Measurements from ENCODE around the gene ESPL1.
"Not testable (repeated sequence)": the region's sequence is repeated elsewhere in the genome, so short reads cannot be mapped to it uniquely, and the experiment has no call there.

ESPL1 gene

DNA sequence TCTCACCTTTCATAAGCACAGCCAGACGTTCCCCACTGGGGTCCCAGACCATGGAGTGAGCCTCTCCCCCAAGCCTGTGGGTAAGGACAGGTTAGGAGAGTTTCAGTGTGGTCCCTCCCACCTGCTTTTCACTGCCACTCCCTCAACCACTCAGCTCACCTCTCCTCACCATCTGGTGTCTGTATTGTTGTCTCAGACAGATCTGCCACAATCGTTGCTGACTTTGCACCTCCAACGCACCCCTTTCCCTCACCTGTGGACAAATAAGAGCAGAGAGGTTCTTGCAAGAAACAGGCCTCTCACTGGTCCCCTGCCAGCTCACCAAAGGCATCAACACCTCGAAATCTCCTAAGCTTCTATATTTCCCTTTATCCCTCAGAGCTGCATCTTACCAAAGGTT is 40.2 kb downstream of the ESPL1 start:
- no peak for DNase-seq
- CTCF ChIA-PET = interaction anchor here (1.6 kb wide), 1 partner anchor 13 kb away, joined by 5 read pairs; the partner anchor contains the start of gene AAAS
- Mint-ChIP-seq H3K4me1 (no peaks in the 10 kb centered on the region), H3K36me3 (peaks cover 41% of the 10 kb centered on the region), H3K27ac (no peak overlapping the region), H3K27me3 (no peaks in the 10 kb centered on the region), H3K4me3 (no peak overlapping the region), H3K9me3 (no peaks in the 10 kb centered on the region)

DNA sequence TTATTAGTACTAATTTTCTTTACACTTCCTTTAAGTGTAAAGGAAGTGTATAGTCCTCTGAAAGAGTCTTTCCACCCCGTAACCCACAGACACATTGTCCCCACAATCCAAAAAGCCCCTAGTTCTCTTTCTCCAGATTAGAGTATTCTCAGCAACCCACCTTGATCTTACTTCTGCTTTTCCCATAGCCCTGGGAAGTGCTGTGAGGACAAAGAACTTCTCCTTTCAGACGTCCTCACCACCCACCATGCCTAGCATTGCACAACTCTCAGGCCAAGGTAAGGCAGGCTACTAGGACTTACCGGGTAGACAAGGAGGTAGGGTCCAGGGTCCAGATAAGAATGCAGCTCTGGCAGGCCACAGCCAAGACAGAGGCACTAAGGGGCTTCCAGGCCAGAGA is 45.9 kb downstream of the ESPL1 start:
- no peaks in the 10 kb centered on the region for H3K9me3 Mint-ChIP-seq
- no peak overlapping the region for H3K4me3 Mint-ChIP-seq
- CTCF ChIA-PET = interaction anchor here (0.7 to 1.0 kb wide), 2 partner anchors 100 to 103 kb away, joined by 3 read pairs; no protein-coding TSS in a partner anchor
- peaks cover 39% of the 10 kb centered on the region for H3K36me3 Mint-ChIP-seq
- H3K4me1 Mint-ChIP-seq = peaks cover 3% of the 10 kb centered on the region
- no peaks in the 10 kb centered on the region for H3K27me3 Mint-ChIP-seq
- DNase-seq = no peak
- H3K27ac Mint-ChIP-seq = no peak overlapping the region

DNA sequence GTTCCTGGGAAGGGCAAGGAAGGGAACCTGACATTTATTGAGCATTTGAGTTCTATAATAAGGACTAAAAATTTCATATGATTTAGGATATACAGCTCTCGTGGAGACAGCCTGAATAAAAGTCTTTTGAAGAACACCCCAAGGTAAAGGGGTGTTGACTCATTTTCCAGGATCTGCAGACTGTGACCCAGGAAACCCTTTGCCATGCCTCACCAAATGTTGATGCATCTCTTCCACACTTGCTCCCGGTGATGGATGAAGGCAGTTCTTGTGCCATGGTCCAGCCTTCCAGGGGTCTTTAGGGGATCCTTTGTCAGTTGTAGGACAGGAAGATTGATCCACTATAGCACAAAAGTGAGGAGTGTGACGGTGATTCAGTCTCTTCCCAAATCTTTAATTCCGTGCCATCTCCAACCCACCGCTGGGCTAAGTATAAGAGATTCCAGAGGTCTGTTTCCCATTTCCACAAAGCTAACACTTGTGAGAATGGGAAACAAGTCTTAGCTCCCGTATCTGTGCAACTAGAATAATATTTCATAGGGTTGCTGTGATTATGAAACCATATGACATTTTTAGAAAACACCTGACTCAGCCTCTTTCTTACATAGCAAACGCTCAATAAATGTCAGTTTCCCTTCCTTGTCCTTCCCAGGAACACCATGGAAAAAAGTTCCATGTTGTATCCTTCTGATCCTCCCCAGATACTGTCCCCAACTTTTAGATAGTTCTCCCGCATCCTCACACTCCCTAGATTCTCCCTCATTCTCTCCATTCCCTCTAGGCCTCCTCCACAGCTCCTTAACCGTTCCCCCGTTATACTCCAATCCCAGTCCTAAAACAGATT is 52.5 kb downstream of the ESPL1 start:
- Mint-ChIP-seq H3K4me3 (peak overlapping the region; percentile 89), H3K4me1 (peaks cover 47% of the 10 kb centered on the region), H3K27ac (peak overlapping the region; percentile 92), H3K9me3 (no peaks in the 10 kb centered on the region), H3K36me3 (peaks cover 17% of the 10 kb centered on the region), H3K27me3 (no peaks in the 10 kb centered on the region)
- CTCF ChIA-PET = interaction anchor here (0.6 to 13.8 kb wide), 32 partner anchors 9 to 254 kb away, joined by 3 to 178 read pairs (median 6); partner anchors contain the start of genes ESPL1, ITGB7, MYG1 and NPFF
- no peak for DNase-seq

DNA sequence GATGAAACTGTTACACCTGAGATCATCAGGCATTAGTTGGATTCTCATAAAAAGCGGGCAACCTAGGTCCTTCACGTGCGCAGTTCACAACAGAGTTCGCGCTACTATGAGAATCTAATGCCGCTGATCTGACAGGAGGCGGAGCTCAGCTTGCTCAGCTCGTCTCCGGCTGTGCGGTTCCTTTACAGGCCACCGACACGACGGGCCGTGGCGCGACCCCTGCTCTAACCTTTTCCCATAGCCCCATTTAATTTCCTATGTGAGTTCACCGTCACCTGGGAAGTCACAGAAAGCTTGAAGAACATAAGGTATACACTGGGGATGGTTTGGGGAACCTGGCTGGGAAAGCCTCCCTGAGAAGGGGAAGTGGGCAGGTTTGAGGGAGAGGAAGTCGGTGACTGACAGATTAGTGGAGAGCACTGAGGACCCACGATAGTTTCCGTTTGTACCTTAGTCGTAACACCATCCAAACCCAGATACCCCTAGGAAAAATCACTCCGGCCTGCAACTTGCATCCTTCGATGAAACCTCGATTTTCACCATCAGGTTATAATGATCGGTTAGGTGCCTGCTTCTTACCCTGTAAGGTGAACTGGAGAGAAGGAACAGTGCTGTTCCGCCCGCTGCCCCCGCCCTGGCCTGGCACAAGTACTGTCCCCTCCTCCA is 56.1 kb downstream of the ESPL1 start:
- peaks cover 48% of the 10 kb centered on the region for H3K4me1 Mint-ChIP-seq
- H3K27me3 Mint-ChIP-seq = peaks cover 36% of the 10 kb centered on the region
- DNase-seq = peak; percentile 75
- CTCF ChIA-PET = interaction anchor here (1.1 to 13.8 kb wide), 13 partner anchors 15 to 184 kb away, joined by 3 to 178 read pairs (median 7); partner anchors contain the start of genes ESPL1, MYG1 and TARBP2
- no peaks in the 10 kb centered on the region for H3K9me3 Mint-ChIP-seq
- peaks cover 4% of the 10 kb centered on the region for H3K36me3 Mint-ChIP-seq
- peak overlapping the region; percentile 98 for H3K27ac Mint-ChIP-seq
- peak overlapping the region; percentile 82 for H3K4me3 Mint-ChIP-seq

DNA sequence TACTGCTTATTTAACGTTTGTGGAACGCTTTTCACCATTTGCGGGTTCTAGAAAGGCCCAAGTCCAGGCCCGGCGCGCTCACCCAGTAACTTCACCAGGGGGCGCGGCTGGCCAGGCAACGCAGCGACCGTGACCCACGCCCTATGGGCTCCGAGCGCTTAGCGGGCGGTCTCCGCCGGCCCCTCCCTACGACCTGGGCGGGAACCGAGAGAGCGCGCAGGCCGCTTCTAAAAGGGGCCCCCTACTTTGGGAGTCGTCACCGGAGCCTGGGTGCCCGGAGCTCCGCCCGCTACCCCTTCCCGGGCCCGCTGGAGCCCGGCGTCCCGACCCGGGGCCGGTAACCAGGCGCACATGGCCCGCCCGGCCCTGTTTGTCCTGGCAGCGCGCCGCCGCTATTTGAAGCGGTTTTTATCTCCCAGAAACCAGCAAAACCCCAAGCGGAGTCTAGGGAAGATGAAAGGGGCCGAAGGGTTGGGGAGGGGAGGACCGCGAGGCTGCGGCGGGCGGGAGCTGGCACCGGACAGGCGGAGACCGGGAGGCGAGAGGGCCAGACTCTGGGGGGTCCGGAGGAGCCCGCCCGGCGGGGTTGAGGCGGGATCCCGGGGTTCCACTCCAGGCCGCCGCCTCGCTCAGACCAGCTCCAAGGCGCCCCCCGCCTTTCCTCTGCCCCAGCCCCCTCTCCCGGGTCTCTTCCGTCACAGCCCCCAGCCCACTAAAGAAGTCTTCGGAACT is 56.8 kb downstream of the ESPL1 start:
- Mint-ChIP-seq H3K4me3 (peak overlapping the region; percentile 82), H3K4me1 (peaks cover 46% of the 10 kb centered on the region), H3K27ac (peak overlapping the region; percentile 98), H3K36me3 (peaks cover 4% of the 10 kb centered on the region), H3K9me3 (no peaks in the 10 kb centered on the region), H3K27me3 (peaks cover 40% of the 10 kb centered on the region)
- CTCF ChIA-PET = interaction anchor here (0.8 to 13.8 kb wide), 9 partner anchors 21 to 184 kb away, joined by 3 to 178 read pairs (median 4); no protein-coding TSS in a partner anchor
- DNase-seq = peak; percentile 91

DNA sequence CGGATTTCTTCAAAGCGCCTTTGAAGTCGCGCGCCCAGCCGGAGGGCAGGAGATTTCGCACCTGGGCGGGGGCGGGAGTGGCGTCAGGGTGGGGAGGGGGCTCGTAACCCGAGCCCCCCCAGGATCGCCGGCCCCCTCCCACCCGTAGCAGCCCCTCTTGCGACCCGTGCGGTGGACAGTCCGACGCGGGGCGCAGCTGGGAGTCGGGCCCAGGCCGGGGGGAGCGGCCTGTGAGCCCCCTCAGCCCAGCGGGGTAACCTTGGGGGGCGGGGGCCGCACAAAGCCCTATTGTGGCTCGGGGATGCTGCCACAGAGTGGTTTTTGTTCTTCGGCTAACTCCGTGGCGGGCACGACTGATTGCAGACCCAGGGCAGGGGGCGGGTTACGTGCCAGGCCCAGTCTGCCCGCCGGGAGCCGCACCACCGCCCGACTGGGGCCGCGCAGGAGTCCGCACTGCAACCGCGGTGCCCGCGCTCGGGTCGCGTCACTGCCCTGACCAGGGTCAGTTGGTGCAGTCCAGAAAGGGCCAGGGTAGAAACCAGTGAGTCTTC is 57.5 kb downstream of the ESPL1 start:
- H3K36me3 Mint-ChIP-seq = peaks cover 1% of the 10 kb centered on the region
- CTCF ChIA-PET = interaction anchor here (0.8 to 13.8 kb wide), 9 partner anchors 21 to 184 kb away, joined by 3 to 178 read pairs (median 4); no protein-coding TSS in a partner anchor
- peaks cover 46% of the 10 kb centered on the region for H3K27me3 Mint-ChIP-seq
- H3K4me3 Mint-ChIP-seq = peak overlapping the region; percentile 82
- H3K9me3 Mint-ChIP-seq = no peaks in the 10 kb centered on the region
- peak; percentile 54 for DNase-seq
- H3K4me1 Mint-ChIP-seq = peaks cover 41% of the 10 kb centered on the region
- H3K27ac Mint-ChIP-seq = peak overlapping the region; percentile 98

DNA sequence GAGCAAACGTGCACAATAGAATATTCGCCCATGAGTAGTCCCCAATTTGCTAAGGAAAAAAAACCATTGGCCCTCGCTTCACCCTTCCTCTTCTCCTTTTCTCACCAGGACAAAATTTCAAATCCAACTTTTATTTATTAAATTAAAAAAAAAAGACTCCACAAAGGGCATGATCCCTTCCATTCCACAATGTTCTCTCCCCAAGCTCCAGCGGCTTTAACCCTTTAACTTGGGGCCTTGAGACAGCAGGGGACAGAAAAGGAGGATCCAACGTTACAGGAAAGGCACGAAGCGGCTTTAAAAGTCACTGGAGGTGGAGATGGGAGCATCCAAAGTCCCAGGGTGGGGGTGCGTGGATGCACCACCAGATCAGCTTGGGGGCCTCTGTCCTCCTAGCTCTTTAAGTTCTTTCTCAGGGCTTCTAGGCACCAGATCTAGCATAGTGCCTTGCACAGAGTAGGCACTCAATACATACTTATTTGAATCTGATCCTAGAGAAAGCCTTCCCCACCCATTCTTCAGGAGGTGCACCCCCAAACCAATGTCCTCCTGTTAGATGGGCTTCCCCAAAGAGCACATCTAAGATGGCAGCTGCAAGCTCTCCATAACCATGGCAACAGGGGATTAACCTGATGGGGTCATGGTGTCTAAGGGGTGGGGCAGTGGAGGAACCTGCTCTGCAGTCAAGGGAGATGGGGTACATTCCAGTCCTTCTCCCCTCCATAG is 58.5 kb downstream of the ESPL1 start:
- peak overlapping the region; percentile 67 for H3K27ac Mint-ChIP-seq
- H3K27me3 Mint-ChIP-seq = peaks cover 55% of the 10 kb centered on the region
- no peak for DNase-seq
- H3K4me3 Mint-ChIP-seq = peak overlapping the region; percentile 72
- CTCF ChIA-PET = interaction anchor here (0.8 to 13.8 kb wide), 8 partner anchors 15 to 184 kb away, joined by 3 to 178 read pairs (median 11); no protein-coding TSS in a partner anchor
- no peaks in the 10 kb centered on the region for H3K9me3 Mint-ChIP-seq
- peaks cover 30% of the 10 kb centered on the region for H3K4me1 Mint-ChIP-seq
- no peaks in the 10 kb centered on the region for H3K36me3 Mint-ChIP-seq

DNA sequence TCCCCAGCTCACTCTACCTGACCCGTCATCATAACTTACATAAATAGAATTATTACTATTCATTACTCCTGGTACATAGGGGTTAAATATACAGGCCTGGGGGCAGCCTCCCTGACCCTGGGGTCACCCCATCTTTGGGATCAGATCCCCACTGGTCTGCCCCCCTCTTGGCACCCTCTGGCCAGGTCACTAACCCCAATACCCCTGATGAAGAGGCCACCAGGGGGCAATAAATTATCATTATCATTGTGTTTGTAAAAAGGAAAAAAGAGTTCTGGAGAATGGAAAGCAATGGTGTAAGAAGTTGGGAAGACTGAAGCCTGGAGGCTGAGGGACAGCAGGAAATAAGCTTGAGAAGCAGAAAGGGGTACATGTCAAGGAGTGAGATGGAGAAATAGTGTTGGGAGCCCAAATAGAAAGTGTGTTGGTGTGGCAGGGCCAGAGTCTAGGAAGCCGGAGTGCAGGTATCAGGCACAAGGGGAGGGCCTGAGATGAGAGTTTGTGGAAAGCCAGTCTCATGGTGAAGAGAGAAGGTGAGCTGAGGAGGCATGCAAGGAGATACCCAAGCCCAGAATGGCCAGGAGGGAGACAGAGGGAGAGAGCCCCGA is 59.4 kb downstream of the ESPL1 start:
- Mint-ChIP-seq H3K36me3 (no peaks in the 10 kb centered on the region), H3K4me3 (no peak overlapping the region), H3K9me3 (no peaks in the 10 kb centered on the region), H3K27me3 (peaks cover 64% of the 10 kb centered on the region), H3K27ac (no peak overlapping the region), H3K4me1 (peaks cover 25% of the 10 kb centered on the region)
- CTCF ChIA-PET = interaction anchor here (0.8 to 13.8 kb wide), 10 partner anchors 14 to 183 kb away, joined by 3 to 178 read pairs (median 7); no protein-coding TSS in a partner anchor
- no peak for DNase-seq

DNA sequence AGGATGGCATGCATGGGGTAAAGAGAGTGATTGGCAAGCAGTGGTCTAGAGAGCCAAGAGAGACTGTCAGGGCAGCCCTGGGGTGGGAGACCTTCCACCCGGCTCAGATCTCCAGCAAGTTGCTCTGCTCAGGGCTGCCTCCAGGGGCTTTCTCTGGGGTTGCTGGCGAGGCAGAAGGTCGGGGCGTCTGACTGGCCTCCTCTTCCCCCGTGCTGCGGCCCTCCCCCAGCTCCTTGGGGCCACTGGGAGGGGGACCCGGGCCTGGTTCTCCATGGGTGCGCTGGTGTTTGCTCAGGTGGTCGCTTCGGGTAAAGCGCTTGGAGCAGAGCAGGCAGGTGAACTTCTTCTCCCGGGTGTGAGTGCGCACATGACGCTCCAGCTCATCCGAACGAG is 59.9 kb downstream of the ESPL1 start:
- no peak for DNase-seq
- no peaks in the 10 kb centered on the region for H3K9me3 Mint-ChIP-seq
- H3K4me3 Mint-ChIP-seq = no peak overlapping the region
- H3K4me1 Mint-ChIP-seq = peaks cover 20% of the 10 kb centered on the region
- H3K36me3 Mint-ChIP-seq = no peaks in the 10 kb centered on the region
- H3K27me3 Mint-ChIP-seq = peaks cover 69% of the 10 kb centered on the region
- CTCF ChIA-PET = interaction anchor here (1.1 to 13.8 kb wide), 7 partner anchors 13 to 180 kb away, joined by 3 to 178 read pairs (median 5); no protein-coding TSS in a partner anchor
- H3K27ac Mint-ChIP-seq = no peak overlapping the region

DNA sequence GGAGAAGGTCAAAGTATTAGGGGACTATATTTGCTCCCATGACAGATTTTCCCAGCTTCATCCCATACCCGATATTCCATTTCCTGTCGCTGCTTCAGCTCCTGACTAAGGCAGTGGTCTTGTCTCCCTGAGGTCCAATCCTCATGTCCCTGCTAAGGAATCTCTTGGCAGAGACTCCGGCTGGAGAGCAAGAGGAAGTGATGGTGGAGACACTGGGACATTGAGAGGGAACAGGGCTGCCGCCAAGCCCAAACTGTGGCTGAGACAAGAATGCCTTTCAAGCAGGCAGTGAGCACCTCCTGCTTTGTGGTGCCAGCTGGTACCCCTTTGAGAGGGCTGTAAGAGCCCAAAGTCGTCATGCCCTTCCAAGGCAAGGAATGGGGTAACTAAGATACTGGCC is 62.6 kb downstream of the ESPL1 start:
- Mint-ChIP-seq H3K27ac (no peak overlapping the region), H3K4me3 (no peak overlapping the region), H3K36me3 (no peaks in the 10 kb centered on the region), H3K4me1 (peaks cover 7% of the 10 kb centered on the region), H3K9me3 (no peaks in the 10 kb centered on the region), H3K27me3 (peaks cover 95% of the 10 kb centered on the region)
- DNase-seq = no peak
- CTCF ChIA-PET = interaction anchor here (0.6 to 13.8 kb wide), 6 partner anchors 16 to 336 kb away, joined by 3 to 178 read pairs (median 4); no protein-coding TSS in a partner anchor

DNA sequence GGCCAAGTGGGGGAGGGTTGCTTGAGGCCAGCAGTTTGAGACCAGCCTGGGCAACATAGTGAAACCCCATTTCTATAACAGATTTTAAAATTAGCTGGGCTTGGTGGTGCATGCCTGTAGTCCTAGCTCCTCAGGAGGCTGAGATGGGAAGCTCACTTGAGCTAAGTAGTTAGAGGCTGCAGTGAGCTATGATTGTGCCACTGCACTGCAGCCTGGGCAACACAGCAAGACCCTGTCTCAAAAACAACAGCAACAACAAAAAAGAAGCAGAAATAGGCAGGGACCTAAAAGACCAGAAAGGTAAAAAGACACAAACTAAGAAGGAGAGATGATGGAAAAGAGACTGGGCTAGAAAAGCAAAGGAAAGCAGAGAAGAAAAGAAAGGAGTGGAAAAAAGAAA is 64.2 kb downstream of the ESPL1 start:
- peaks cover 95% of the 10 kb centered on the region for H3K27me3 Mint-ChIP-seq
- not testable (repeated sequence) for H3K9me3 Mint-ChIP-seq, H3K36me3 Mint-ChIP-seq, H3K27ac Mint-ChIP-seq, H3K4me1 Mint-ChIP-seq, DNase-seq, H3K4me3 Mint-ChIP-seq
- CTCF ChIA-PET = interaction anchor here (1.1 to 13.8 kb wide), 2 partner anchors 11 to 14 kb away, joined by 3 to 178 read pairs; partner anchors contain the start of gene AAAS

DNA sequence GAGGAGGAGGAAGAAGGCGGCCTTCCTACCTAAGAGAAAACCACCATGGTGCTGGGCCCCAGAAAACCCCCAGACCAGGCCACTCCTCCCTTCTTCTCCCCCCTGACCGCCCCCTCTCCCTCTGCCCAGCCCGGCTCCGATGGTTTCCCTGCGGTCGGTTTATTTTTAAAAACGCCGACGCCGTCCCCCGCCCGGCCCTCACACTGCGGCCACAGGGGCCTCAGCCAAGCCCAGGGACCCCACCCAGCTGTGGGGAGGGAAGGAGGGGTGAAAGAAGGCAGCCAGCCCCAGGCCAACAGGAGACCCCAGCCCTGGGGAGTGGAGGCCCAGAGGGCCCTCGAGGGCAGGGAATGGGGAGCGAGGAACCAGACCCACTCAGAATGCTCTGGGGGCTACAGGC is 64.6 kb downstream of the ESPL1 start:
- Mint-ChIP-seq H3K27me3 (peaks cover 95% of the 10 kb centered on the region), H3K4me1 (peaks cover 10% of the 10 kb centered on the region), H3K36me3 (no peaks in the 10 kb centered on the region), H3K4me3 (no peak overlapping the region), H3K27ac (no peak overlapping the region), H3K9me3 (no peaks in the 10 kb centered on the region)
- DNase-seq = no peak
- CTCF ChIA-PET = interaction anchor here (1.1 to 13.8 kb wide), 2 partner anchors 12 to 13 kb away, joined by 3 to 178 read pairs; partner anchors contain the start of gene AAAS
